HG02642 (cell line): ENCODE results near the gene CDK17.
"Not testable (repeated sequence)": the region's sequence is repeated elsewhere in the genome, so short reads cannot be mapped to it uniquely, and the experiment has no call there.

Experiments used
- ATAC-seq: cut with Tn5 transposase; IDR thresholded peaks from one replicate; pipeline ENCODE4 v1.9.1; 2021; ENCODE audit warnings: mild to moderate bottlenecking; ENCODE audit not compliant: unreplicated experiment, poor library complexity

Gene CDK17

GRCh38 chr12:96399919-96400630, at the start of gene CDK17:
CDK17 (minus strand) TSS chr12:96400439; CDS start chr12:96334836, 65,603 bp downstream.
- peak; percentile 62 for ATAC-seq

- no peak for ATAC-seq
Observed at GRCh38 chr12:96448300-96448699, 48.1 kb upstream of the CDK17 start.

GRCh38 chr12:96447256-96447655, 47.0 kb upstream of the CDK17 start:
- ATAC-seq, result no peak

- ATAC-seq, result peak; percentile 85
Observed at GRCh38 chr12:96445691-96446583, 45.7 kb upstream of the CDK17 start.

- ATAC-seq, result no peak
Observed at GRCh38 chr12:96444399-96444798, 44.2 kb upstream of the CDK17 start.

GRCh38 chr12:96442906-96443305, 42.7 kb upstream of the CDK17 start:
- no peak for ATAC-seq

GRCh38 chr12:96441816-96442215, 41.6 kb upstream of the CDK17 start:
- ATAC-seq, result no peak

- no peak for ATAC-seq
Observed at GRCh38 chr12:96438330-96438729, 38.1 kb upstream of the CDK17 start.

GRCh38 chr12:96437171-96437445, 36.9 kb upstream of the CDK17 start:
- ATAC-seq, result no peak

- no peak for ATAC-seq
Observed at GRCh38 chr12:96436366-96437170, 36.3 kb upstream of the CDK17 start.

GRCh38 chr12:96434107-96434506, 33.9 kb upstream of the CDK17 start:
- ATAC-seq, result no peak

GRCh38 chr12:96432496-96433321, 32.5 kb upstream of the CDK17 start:
- ATAC-seq, result not testable (repeated sequence)

- no peak for ATAC-seq
Observed at GRCh38 chr12:96431067-96431466, 30.8 kb upstream of the CDK17 start.

GRCh38 chr12:96427269-96427729, 27.1 kb upstream of the CDK17 start:
- no peak for ATAC-seq

- no peak for ATAC-seq
Observed at GRCh38 chr12:96425951-96426350, 25.7 kb upstream of the CDK17 start.

GRCh38 chr12:96425321-96425720, 25.1 kb upstream of the CDK17 start:
- peak; percentile 64 for ATAC-seq

GRCh38 chr12:96424601-96425000, 24.4 kb upstream of the CDK17 start:
- no peak for ATAC-seq

GRCh38 chr12:96422192-96422591, 22.0 kb upstream of the CDK17 start:
- no peak for ATAC-seq

GRCh38 chr12:96421014-96421413, 20.8 kb upstream of the CDK17 start:
- no peak for ATAC-seq

- no peak for ATAC-seq
Observed at GRCh38 chr12:96420277-96420835, 20.1 kb upstream of the CDK17 start.
